Stimulated activated CD8-positive, alpha-beta memory T cell treated with anti-CD3 and anti-CD28 coated beads, Interleukin-15, amount 100 ng/mL, for 4 hours (primary cell): ENCODE data around the gene SNRPA1.

Source experiments
- DNase-seq, 2 donors: peaks; one replicate each; pipeline ENCODE4 v3.0.0-alpha.2; 2020; ENCODE audit warnings: low read depth in 2 of 2

SNRPA1 gene

DNA sequence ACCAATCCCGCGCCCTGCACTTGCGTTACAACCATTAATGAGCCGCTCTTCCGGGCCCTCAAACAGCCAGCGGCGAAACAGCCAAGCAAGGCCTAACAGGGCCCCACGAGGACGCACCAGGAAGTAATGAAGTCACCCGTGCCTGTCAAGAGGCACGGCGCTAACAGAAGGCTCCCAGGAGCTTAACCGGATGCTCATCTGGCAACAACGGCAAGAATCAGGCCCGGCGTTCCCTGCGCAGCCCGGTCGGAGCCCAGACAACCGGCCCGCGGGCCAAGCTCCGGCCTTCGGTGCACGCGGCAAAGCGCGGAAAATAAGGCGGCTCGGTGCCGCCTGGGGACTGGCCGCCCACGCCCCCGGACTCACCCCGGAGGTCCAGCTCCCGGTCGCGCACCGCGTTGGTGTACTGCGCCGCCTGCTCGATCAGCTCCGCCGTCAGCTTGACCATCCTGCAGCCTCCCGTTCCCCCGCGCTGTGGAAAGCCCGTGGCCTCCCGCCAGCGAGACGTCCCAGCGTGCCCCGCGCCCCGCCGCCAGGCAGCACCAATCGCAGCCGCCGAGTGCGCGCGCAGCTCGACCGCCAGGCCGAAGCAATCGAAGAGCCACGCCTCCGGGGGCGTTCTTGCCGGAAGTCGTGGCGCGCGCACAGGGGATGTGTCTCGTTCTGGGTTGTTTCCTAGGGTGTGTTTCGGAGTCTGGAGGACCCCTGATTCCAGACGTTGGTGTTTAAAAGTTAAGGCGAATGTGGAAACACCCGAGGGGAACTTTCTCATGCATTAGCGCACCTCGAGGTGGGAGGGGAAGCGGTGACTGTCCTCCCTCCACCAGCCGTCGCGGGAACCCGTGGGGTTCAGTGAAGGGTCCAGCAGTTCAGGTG lies at the start of gene SNRPA1:
Gene SNRPA1, minus strand, starts transcription at position 518 of the 876 bp plus-strand sequence. Its CDS starts 70 bp downstream, at position 448.
- DNase-seq, result peak; percentile 92 to 94

DNA sequence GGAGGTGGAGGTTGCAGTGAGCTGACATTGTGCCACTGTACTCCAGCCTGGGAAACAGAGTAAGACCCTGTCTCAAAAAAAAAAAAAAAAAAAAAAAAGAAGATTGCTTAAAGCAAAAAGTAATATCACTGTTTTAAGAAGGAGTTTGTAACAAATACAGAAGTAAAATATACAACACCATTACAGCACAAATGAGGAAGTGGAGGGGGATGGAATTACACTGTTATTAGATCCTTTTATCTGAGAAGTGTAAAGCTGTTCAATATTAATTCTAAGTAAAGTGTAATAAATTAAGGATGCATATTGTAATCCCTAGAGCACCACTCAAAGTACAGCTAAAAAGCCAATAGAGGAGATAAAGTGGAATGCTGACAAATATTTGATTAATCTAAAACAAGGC lies 47.0 kb upstream of the SNRPA1 start:
- DNase-seq, result no peak

DNA sequence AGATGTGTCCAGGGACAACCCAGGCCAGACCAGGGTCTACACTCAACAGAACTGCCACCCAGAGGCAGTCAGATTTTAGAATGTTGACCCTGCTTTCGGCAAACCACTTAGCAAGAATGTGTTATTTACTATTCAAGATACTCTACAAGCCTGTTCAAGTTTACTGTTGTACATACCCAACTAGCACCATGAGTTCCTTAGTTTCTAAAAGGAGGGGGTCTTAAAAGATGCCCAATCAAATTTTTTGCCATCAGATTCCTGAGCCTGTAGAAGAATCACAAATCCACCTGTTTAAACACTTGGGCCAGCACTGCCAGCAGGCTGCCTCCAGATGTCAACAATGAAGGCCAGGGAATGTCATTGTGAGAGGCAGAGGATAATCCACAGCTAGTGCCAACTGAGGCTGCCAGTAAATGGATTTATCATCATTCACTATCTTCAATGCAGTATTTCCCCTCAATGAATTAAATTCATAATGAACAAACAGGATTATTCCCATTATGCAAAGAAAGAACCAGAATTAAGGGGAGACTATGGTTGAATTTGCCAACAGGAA lies 43.5 kb upstream of the SNRPA1 start:
- no peak for DNase-seq

DNA sequence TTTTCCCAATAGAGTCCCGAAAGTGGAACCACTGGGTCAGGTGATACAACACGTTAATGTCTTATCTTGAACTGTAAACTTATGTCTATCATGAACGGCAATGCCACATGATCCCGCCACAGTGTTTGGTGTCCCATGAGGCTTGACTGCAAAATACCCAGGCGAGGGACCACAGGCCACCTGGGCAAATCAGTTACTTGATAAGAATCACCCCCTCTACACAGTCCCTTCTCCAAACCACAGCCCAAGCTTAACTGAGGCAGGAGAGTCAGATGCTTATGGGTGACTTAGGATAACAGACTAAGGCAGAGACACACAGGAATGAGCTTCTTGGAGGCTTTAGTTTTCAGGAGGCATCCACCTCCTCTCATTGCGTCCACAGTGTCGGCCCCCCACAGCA lies 42.9 kb upstream of the SNRPA1 start:
- DNase-seq, result no peak

DNA sequence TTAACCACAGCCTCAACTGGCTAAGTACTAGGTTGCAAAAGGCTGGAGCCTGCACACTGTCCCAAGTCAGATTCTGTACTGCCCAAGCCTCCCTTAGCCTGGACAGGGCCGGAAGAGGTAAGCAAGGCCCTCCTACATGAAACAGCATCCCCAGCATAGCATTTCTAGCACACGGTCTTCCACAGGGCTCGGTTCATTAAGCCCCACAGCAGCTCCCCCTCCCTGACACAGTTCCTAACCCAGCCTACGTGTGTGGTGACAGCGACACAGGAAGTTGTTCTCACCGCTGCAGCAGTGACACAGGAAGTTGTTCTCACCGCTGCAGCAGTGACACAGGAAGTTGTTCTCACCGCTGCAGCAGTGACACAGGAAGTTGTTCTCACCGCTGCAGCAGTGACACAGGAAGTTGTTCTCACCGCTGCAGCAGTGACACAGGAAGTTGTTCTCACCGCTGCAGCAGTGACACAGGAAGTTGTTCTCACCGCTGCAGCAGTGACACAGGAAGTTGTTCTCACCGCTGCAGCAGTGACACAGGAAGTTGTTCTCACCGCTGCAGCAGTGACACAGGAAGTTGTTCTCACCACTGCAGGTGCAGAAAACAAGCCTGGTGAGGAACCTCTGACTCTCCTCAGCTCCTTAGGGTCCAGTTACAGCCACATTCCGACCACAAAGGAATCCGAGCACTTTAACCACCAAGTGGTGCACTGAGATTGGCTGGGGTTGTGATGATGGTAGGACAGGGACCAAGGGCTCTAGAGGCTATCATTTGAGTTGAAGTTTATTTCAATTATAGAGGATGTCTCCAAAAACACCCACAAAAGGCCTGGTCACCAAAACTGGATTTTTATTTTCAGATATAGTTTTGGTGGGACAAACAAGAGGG lies 39.1 kb upstream of the SNRPA1 start:
- peak; percentile 21 to 31 for DNase-seq

DNA sequence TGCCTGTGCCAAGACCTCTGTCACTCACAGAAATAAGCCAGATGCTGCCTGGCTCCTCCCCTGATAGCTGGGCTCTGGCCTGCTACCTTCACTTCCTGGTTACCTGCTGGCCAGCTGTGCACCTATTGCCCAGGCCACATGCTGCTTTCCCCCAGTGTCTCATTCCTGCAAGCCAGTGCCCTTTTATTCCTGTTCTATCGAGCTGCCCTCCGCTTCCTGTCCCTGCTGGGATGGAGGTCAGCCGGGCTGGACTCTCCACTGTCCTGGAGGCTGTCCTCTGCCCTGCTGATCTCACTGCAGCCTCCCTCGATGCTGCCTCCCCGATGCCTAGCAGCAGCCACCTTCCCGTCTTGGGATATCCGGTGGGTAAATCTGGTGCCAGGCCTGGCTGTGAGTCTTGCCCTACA lies 37.0 kb upstream of the SNRPA1 start:
- DNase-seq, result no peak

DNA sequence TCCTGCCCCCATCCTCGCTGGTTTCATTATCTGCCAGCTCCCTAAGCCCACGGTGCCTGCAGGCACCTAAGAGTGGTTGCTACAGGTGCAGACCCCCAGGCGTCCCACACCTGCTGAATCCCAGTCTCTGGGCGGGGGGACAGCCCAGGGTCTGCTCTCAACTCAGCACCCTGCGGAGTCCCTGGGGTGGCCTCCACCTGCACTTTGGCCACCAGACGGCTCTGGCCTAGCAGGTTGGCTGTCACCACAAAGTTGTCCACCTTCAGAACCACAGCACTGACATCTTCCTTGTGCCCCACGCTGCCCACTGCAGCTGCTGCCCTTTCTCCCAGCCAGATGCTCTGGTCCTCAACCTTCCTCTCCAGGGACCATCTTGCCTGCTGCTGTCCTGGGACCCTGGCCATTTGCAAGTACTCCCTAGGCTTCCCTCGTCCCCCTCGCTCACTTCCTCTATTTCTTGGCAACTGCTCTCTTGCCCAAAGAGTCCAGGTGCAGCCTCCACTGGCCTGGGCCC lies 34.9 kb upstream of the SNRPA1 start:
- no peak for DNase-seq

DNA sequence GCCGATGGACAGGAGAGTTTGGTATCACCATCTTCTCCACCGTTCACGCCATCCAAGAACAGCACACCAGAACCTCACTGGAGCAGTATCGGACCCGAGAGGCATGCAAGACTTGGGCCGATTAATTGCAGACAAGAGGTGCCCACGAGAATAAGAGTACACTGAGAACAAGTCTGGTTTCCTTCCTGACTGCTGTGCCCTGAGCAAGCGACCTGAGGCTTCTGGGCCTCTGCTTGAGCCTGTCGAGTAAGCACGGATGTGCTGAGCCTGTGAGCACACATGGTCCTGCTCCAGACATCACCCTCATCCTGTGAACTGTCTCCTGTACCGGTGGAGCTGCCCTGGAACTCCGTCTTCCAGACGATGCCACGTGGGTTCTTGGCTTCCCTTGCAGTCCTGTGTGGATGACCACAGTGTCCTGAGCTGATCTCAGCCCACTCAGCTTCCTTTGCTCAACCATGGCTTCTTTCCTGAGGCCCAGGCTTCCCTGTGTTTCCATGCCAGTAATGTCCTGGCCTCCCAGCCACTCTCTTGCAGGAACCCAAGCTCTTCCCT lies 34.3 kb upstream of the SNRPA1 start:
- DNase-seq, result no peak

DNA sequence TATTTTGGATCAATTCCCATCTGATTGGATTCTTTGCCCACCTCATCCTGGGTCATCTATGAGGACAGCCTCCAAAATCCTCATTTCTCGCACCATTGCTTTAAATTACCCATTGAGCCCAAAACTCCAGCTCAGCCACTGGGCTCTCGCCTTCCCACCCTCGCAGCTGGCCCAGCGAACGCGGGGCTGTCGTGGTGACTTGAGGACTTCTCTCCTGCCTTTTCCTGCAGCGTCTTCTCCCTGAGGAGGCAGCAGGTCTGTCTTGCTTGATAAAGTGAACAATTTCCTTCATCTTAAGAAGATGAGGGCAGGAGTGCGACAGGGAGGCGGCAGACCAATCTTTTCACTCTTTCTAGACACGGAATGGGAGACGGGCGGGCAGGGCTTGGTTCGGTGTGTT lies 33.0 kb upstream of the SNRPA1 start:
- no peak for DNase-seq

DNA sequence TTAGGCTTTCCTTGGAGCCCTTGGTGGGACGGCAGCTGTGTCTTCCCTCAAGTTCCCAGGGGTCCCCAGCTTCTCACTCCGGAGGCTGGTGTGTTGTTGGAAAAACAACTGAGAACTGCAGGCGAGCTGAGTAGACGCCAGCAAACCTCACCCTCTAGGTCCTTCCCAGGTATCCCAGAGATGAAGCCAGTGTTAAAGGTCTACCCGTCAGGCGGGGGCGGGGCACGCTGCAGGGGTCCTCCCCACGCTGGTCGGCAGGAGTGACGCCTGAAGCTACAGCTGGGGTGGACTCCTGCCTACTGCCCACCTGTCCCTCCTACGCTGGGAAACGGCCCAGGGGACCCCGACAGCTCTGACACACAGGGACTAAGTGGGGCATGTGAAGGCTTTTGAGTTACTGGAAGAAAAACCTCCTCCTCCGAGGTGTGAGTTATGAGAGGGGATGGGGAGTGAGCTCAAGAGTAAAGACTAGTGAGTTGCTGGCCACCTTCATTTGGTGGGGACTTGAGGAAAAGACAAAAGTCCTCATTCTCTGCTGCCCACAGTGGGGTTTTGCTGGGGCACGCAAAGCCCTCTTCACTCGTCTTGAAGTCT lies 32.2 kb upstream of the SNRPA1 start:
- DNase-seq, result no peak

DNA sequence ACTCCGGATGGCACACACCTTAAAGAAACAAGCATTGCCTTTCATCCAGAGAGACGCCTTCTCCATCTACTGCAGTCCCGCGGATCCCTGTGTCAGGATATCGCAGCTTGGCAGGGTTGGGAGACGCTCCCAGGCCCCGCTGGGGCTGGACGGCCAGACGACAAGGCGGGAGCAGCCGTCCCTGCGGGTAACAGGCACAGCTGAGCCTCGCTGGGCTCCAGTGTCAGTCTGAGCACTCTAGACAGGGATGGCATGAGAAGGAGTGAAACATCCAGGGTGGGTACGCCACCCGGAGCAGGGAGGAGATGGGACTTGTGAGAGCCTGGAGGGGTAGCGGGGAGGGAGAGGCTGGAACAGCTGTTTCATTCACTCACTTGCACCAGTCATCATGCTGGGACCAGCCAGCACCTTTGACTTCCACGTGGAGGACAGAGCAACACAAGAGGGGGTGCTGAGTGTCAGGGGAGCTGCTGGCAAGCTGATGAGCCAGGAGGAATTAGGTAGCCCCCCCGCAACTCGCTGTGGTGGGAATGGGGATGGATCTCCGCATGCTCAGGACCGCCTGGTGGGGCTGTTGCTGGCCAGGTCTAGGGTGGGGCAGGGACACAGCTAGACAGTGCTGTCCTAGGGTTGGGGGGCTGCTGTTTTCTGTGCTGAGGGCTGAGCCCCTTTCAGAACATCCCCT lies 31.6 kb upstream of the SNRPA1 start:
- no peak for DNase-seq

DNA sequence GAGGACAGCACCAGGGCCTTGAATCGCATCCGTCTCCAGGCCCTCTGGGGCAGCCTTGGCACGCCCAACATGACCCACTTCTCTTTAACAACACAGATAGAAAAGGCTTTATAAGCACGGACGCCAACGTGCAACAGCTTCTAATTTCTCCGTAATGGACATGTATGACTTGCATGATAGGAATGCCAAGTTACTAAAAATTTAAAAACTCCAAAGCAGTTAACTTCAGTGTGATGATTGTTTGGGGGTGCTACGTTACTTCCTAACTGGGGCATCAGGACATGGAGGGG lies 30.9 kb upstream of the SNRPA1 start:
- no peak for DNase-seq

DNA sequence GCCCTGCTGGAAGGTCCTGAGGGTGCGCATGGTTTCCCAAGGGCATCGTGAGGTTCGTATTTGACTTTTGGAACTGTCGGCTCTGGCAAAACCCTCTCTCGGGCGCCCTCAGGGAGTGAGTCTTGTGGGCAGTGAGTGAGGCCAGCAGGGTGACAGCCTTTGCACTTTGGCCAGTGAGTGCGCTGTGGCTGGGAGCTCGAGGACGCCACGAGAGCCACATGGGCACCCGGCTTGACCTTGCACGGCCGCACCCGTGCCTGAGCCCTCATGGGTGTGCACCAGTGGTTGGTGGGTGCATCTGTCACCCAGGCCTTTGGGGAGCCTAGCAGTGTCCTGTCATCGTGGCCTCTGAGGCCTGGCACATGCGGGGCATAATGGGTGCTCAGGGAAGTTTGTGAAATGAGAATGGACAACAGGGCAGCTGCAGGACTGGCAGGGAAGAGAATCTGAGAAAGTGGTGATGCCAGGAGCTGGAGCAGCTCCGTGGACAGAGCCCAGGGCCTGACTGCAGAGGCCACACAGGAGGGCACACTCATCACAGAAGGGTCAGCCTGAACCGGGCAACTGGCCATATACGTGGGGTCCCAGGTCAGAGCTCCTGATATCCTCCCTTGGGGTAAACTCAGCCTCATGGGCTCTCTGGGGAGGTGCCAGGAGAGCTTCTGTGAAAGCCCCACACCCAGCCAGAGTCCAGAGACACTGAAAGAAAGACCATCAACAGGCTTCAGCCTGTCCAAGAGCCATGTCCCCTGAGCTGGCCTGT lies 30.4 kb upstream of the SNRPA1 start:
- DNase-seq, result no peak

DNA sequence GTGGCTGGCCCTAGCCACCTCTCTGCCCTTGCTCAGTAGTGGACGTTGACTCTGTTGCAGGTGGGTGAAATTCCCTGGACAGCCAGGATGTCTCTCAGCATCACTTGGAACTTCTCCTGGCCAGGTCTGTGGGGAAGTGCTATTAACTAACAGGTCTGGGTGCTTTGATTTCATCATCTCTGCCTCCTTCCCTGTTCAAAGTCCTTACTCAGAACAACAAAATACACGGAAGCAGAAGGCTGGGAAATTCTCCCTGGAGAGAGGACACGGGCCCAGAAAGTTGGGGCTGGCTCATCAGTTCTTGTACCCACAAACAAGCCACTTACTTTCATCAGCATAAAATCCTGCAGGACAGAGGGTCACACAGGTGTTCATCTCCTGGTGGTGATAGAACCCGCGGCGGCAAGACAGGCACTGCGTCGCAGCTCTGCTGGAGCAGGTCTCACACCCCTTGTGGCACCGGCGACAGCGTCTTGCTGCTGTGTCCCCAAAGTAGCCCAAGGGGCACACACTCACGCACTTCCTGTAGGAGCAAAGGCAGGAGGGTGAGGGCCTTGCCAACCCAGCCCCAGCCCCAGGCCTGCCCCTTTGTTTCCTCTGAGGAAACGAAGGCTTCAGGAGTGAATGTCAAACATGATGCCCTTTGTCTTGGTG lies 29.6 kb upstream of the SNRPA1 start:
- DNase-seq, result no peak

DNA sequence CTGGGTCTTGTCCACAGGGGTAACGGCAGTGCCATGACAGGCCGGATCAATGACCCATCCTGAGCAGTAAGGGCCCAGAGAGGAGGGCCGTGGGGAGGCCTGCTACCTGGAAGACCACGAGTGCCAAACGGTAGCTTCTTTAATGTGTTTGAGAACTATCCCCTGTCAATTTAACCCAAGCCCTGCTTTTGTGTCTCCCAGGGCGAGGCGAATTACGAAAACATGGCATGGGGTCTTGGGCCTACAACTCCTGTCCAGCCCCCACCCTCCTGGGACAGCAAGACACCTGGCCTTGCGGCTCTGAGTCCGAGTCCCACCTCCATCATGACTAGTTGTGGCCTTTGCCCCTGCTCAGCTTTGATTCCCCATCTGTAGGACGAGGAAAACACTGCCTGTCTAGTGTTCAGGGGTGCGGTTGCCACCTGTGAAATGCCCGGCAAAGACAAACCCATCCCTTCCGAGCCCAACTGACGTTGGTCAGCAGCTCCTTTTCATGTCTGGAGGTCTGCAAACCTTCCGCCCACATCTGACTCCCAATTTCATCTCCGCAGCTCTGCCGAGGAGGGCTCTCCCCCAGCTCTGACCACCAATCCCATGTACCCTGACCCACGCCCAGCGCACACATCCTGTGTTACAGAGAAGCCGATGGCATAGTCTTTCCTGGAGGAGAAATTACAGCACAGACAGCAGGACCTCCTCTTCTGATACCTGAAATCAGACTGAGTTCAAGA lies 28.9 kb upstream of the SNRPA1 start:
- DNase-seq, result no peak

DNA sequence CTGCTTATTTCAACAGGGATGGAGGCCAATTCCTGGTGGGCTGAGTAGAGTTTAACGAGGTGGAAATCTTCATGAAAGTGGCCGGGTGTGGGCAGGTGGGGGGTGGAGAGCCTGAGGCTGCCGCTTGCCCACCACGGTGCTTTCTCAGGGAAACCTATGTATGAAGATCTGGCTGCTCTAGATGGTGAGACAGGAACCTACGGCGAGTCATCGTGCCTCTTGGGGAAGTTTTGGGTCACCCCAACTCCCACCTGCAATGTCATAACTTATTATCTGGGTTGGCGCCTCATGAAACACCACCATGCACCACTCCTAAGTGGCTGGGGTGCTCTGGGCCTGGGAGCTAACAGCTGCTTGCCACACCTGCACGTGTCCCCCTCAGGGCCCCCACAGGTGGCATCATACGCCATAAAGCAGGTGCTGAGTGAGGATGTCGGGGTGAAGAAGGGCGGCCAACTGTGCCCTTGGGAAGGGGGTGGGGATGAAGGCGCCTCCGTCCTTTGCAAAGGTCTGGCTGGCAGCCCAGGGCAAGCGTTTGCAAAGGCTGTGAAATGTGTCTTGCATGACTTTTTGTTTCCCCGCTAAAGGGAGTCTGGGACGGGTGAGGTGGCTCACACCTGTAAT lies 27.9 kb upstream of the SNRPA1 start:
- no peak for DNase-seq

DNA sequence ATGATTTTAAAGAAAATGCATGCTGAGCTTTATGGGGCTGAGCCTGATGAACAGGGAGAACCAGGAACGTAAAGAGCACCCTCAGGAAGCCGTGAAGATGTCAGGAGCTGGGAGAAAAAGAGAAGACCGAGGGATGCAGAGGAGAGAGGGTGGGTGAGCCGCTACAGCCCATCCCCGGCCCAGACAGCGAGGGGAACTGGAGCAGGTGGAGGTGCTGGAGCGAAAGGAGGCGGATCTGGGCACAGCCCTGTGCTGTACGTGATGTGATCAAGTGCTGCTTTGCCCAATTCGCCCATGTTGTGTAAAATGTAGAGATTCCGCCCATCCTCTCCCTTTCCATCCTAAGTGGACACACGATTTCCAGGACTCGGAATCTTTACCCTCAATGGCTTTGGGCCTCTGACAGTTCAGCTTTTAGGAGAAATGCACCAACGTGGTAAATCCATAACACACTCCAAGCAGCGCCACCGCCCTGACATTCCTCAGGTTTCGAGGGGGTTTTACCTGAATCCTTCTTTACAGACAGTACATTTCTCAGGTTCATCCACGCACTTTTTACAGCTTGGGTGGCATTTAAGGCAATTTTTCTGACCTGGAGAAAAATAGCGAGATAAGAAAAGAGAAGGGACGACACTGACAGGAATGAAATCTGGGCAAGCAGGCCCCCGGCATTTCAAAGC lies 27.1 kb upstream of the SNRPA1 start:
- no peak for DNase-seq

DNA sequence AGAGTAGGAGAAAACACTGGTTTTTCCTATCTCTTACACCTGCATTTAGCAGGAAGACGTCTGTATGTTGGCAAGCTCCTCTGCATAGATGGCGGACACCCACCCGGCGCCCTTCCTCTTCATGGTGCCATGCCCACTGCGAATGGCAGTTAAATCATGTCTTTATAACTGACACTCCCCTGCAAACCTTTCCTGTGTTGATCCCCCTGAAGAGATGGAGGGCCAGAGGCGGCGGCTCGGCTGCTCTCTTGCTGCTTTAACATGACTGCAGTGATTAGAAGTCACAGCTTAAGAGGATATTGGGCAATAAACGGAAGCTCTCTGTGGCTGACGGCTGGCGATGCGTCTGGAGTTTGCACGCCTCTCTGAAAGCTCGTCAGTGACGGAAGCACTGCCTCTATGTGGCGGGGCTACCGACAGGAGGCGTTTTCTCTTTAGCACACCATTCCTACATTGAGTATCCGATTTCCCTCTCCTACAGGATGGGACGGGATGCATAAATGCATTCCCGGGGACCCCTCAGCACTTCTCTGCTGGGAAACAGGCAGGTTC lies 25.5 kb upstream of the SNRPA1 start:
- peak; percentile 28 for DNase-seq
